MM.1S (cell line): ENCODE measurements around the gene ESPL1.
A peak's percentile ranks its signal among the peaks of the same experiment; 100 is the strongest.

Experiments
- DNase-seq: peaks from one replicate; pipeline ENCODE4 v3.0.0-alpha.2; 2015
- H2AFZ ChIP-seq: fragments of 300-600 bp; sonication (generic); 2 replicates; pipeline ENCODE4 v1.6.0; 2016; ENCODE audit warnings: antibody characterized with exemption, low read length
- H3F3A ChIP-seq: fragments of 300-600 bp; sonication (generic); 2 replicates; pipeline ENCODE4 v1.6.1; 2016; ENCODE audit warnings: mild to moderate bottlenecking, antibody characterized with exemption, low read length, moderate library complexity, mixed read lengths; ENCODE audit not compliant: insufficient read depth
- H3K27ac ChIP-seq: fragments of 300-600 bp; sonication (generic); 2 replicates; pipeline ENCODE4 v1.5.1; 2016; ENCODE audit warnings: mild to moderate bottlenecking, low read length
- H3K27me3 ChIP-seq: fragments of 300-600 bp; sonication (generic); replicated peaks from 2 replicates; pipeline ENCODE4 v1.6.0; 2016; ENCODE audit warnings: low read length; ENCODE audit not compliant: insufficient read depth
- H3K36me3 ChIP-seq: fragments of 300-600 bp; sonication (generic); replicated peaks from 2 replicates; pipeline ENCODE4 v1.6.1; 2016; ENCODE audit warnings: mild to moderate bottlenecking, low read length, mixed read lengths; ENCODE audit not compliant: insufficient read depth
- H3K4me1 ChIP-seq: fragments of 300-600 bp; sonication (generic); 2 replicates; pipeline ENCODE4 v1.6.1; 2016; ENCODE audit warnings: low read length, mixed read lengths
- H3K4me2 ChIP-seq: fragments of 300-600 bp; sonication (generic); 2 replicates; pipeline ENCODE4 v1.6.0; 2016; ENCODE audit warnings: low read depth, low read length
- H3K4me3 ChIP-seq: fragments of 300-600 bp; sonication (generic); 2 replicates; pipeline ENCODE4 v1.5.1; 2016; ENCODE audit warnings: low read length, mixed read lengths
- H3K79me2 ChIP-seq: fragments of 300-600 bp; sonication (generic); 2 replicates; pipeline ENCODE4 v1.6.1; 2016; ENCODE audit warnings: mixed run types, low read length, mixed read lengths
- H3K9ac ChIP-seq: fragments of 300-600 bp; sonication (generic); 2 replicates; pipeline ENCODE4 v1.6.1; 2016; ENCODE audit warnings: low read length, mixed read lengths
- H3K9me2 ChIP-seq: fragments of 300-600 bp; sonication (generic); replicated peaks from 2 replicates; pipeline ENCODE4 v1.6.1; 2016; ENCODE audit warnings: mild to moderate bottlenecking, low read length, mixed read lengths; ENCODE audit not compliant: insufficient read depth
- H3K9me3 ChIP-seq: fragments of 300-600 bp; sonication (generic); replicated peaks from 2 replicates; pipeline ENCODE4 v1.6.1; 2016; ENCODE audit warnings: mild to moderate bottlenecking, low read length, mixed read lengths; ENCODE audit not compliant: insufficient read depth
- H4K20me1 ChIP-seq: fragments of 300-600 bp; sonication (generic); 2 replicates; pipeline ENCODE4 v1.6.1; 2016; ENCODE audit warnings: mild to moderate bottlenecking, low read length, moderate library complexity, mixed read lengths; ENCODE audit not compliant: insufficient read depth
- EZH2 ChIP-seq: fragments of 300-600 bp; sonication (generic); optimal IDR thresholded peaks from 2 replicates; pipeline ENCODE3; 2017; ENCODE audit warnings: low read depth, mild to moderate bottlenecking, antibody characterized with exemption, low read length, mixed read lengths
- EZH2phosphoT487 ChIP-seq: fragments of 300-600 bp; sonication (generic); IDR thresholded peaks from 2 replicates; pipeline ENCODE4 v1.6.1; 2018; ENCODE audit warnings: antibody characterized with exemption, low read length
- TF ChIP-seq, protein P1 (sequence below): fragments of 300-600 bp; sonication (generic); IDR thresholded peaks from 2 replicates; pipeline ENCODE4 v1.5.1; 2016; ENCODE audit warnings: antibody characterized with exemption, low read length, mixed read lengths

The ESPL1 gene

GRCh38 chr12:53219956-53220693 lies 48.0 kb upstream of the ESPL1 start:
- peak overlapping the region; percentile 36; the same call in 1 of the 2 replicates for H3K27ac ChIP-seq
- H3K9ac ChIP-seq: peak overlapping the region; percentile 23; the same call in 1 of the 2 replicates
- peaks cover 16% of the 10 kb centered on the region for H3F3A ChIP-seq
- peaks cover 28% of the 10 kb centered on the region for H3K79me2 ChIP-seq
- H3K36me3 ChIP-seq: no peaks in the 10 kb centered on the region
- peak overlapping the region; percentile 35; the same call in 1 of the 2 replicates for H2AFZ ChIP-seq
- no peaks in the 10 kb centered on the region for H3K27me3 ChIP-seq
- no peaks in the 10 kb centered on the region for H3K9me2 ChIP-seq
- peak; percentile 76 for DNase-seq
- TF ChIP-seq EZH2phosphoT487 (no peak), EZH2 (no peak)
- TF ChIP-seq, protein P1, sequence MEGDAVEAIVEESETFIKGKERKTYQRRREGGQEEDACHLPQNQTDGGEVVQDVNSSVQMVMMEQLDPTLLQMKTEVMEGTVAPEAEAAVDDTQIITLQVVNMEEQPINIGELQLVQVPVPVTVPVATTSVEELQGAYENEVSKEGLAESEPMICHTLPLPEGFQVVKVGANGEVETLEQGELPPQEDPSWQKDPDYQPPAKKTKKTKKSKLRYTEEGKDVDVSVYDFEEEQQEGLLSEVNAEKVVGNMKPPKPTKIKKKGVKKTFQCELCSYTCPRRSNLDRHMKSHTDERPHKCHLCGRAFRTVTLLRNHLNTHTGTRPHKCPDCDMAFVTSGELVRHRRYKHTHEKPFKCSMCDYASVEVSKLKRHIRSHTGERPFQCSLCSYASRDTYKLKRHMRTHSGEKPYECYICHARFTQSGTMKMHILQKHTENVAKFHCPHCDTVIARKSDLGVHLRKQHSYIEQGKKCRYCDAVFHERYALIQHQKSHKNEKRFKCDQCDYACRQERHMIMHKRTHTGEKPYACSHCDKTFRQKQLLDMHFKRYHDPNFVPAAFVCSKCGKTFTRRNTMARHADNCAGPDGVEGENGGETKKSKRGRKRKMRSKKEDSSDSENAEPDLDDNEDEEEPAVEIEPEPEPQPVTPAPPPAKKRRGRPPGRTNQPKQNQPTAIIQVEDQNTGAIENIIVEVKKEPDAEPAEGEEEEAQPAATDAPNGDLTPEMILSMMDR: no peak
- H4K20me1 ChIP-seq: no peaks in the 10 kb centered on the region
- peaks cover 12% of the 10 kb centered on the region for H3K4me1 ChIP-seq
- peak overlapping the region; percentile 99 for H3K4me2 ChIP-seq
- peak overlapping the region; percentile 80 for H3K4me3 ChIP-seq
- no peaks in the 10 kb centered on the region for H3K9me3 ChIP-seq

- Histone ChIP-seq H3K9ac (peak overlapping the region; percentile 17; the same call in 1 of the 2 replicates), H3K4me3 (peak overlapping the region; percentile 96), H3K79me2 (peaks cover 28% of the 10 kb centered on the region), H4K20me1 (no peaks in the 10 kb centered on the region), H3K27ac (peak overlapping the region; percentile 80; the same call in 1 of the 2 replicates), H3K4me2 (peak overlapping the region; percentile 100), H3K9me2 (no peaks in the 10 kb centered on the region), H3K36me3 (no peaks in the 10 kb centered on the region), H2AFZ (peak overlapping the region; percentile 35; the same call in 1 of the 2 replicates), H3K27me3 (no peaks in the 10 kb centered on the region), H3K9me3 (no peaks in the 10 kb centered on the region), H3K4me1 (peaks cover 12% of the 10 kb centered on the region), H3F3A (peaks cover 16% of the 10 kb centered on the region)
- DNase-seq: peak; percentile 95
- TF ChIP-seq EZH2phosphoT487: no peak
- no peak for TF ChIP-seq EZH2
- TF ChIP-seq, protein P1: no peak
Measured at GRCh38 chr12:53220694-53221202, 47.4 kb upstream of the ESPL1 start.

- H3K36me3 ChIP-seq: no peaks in the 10 kb centered on the region
- TF ChIP-seq, protein P1: peak; percentile 37; the same call in 1 of the 2 replicates
- no peak for TF ChIP-seq EZH2
- H3K4me1 ChIP-seq: peaks cover 12% of the 10 kb centered on the region
- peaks cover 16% of the 10 kb centered on the region for H3F3A ChIP-seq
- H3K27me3 ChIP-seq: no peaks in the 10 kb centered on the region
- no peaks in the 10 kb centered on the region for H3K9me3 ChIP-seq
- peak overlapping the region; percentile 93 for H2AFZ ChIP-seq
- DNase-seq: peak; percentile 50
- H3K4me2 ChIP-seq: peak overlapping the region; percentile 100
- H4K20me1 ChIP-seq: no peaks in the 10 kb centered on the region
- H3K9ac ChIP-seq: peak overlapping the region; percentile 61
- no peaks in the 10 kb centered on the region for H3K9me2 ChIP-seq
- peaks cover 22% of the 10 kb centered on the region for H3K79me2 ChIP-seq
- peak overlapping the region; percentile 80; the same call in 1 of the 2 replicates for H3K27ac ChIP-seq
- H3K4me3 ChIP-seq: peak overlapping the region; percentile 96
Measured at GRCh38 chr12:53221203-53222080, 46.7 kb upstream of the ESPL1 start.
